K562 (cell line): Measurements from ENCODE around the gene MRPS15. TPM values are rescaled to one million over a fixed set of nuclear protein-coding genes. Genes with fewer than 3 reads are reported as not detected.

Experiments
- ATF7 ChIP-seq: fragments of 450-650 bp; IDR thresholded peaks from 2 replicates; pipeline ENCODE4 v1.7.1; 2014; ENCODE audit warnings: mild to moderate bottlenecking, moderate library complexity
- CREB3L1 ChIP-seq: fragments of 450-650 bp; IDR thresholded peaks from 2 replicates; pipeline ENCODE4 v1.6.1; 2014; ENCODE audit warnings: low read depth, mild to moderate bottlenecking, moderate library complexity, borderline replicate concordance
- ELF1 ChIP-seq: fragments of 200-800 bp; sonication (Bioruptor generic); IDR thresholded peaks from 2 replicates; pipeline ENCODE4 v1.6.1; 2016; ENCODE audit warnings: missing genetic modification characterization, missing compliant biosample characterization
- ERF ChIP-seq: fragments of 450-650 bp; formaldehyde crosslinking; IDR thresholded peaks from 2 replicates; pipeline ENCODE4 v1.4.0; 2020; ENCODE audit warnings: mild to moderate bottlenecking, mixed read lengths
- GABPB2 ChIP-seq: fragments of 250-450 bp; sonication (Bioruptor Pico); conservative IDR thresholded peaks from 2 replicates; pipeline ENCODE4 v1.5.1; 2021; ENCODE audit warnings: mild to moderate bottlenecking
- NR0B1 ChIP-seq: fragments of 450-650 bp; IDR thresholded peaks from one replicate; pipeline ENCODE4 v1.6.1; 2018; ENCODE audit warnings: mild to moderate bottlenecking, moderate library complexity; ENCODE audit not compliant: partially characterized antibody
- RBM25 ChIP-seq: fragments of 200-400 bp; formaldehyde crosslinking; IDR thresholded peaks from 2 replicates; pipeline ENCODE4 v1.6.1; 2018; ENCODE audit warnings: low read length, low read depth, moderate library complexity; ENCODE audit not compliant: severe bottlenecking
- SNIP1 ChIP-seq: fragments of 450-650 bp; IDR thresholded peaks from 2 replicates; pipeline ENCODE4 v1.7.1; 2017; ENCODE audit warnings: low read depth, mild to moderate bottlenecking
- THRAP3 ChIP-seq: fragments of 450-650 bp; IDR thresholded peaks from 2 replicates; pipeline ENCODE4 v1.6.1; 2016; ENCODE audit warnings: mild to moderate bottlenecking, inconsistent platforms, borderline replicate concordance
- ZMIZ1 ChIP-seq, 2 experiments: fragments of 150-350 bp in 1 of 2; IDR thresholded peaks; 2 replicates each; pipeline ENCODE4 v1.6.1; 2012 to 2016; ENCODE audit warnings: low read depth in 2 of 2, low read length in 2 of 2, mild to moderate bottlenecking in 1 of 2, moderate library complexity in 1 of 2
- ZNF431 ChIP-seq: sonication (generic); formaldehyde crosslinking; IDR thresholded peaks from 2 replicates; pipeline ENCODE4 v1.8.0; 2022; ENCODE audit warnings: mild to moderate bottlenecking, missing genetic modification reagents
- polyA plus RNA-seq, 8 experiments: library from polyadenylated mRNA; depleted of rRNA in 4 of 8; stranded (reverse) in 5 of 8; unstranded in 3 of 8; fragments of >200 nt; fragmentation: Nextera tagmentation in 2 of 8; fragmentation: Illumina TruSeq in 1 of 8; extraction: Ambion mirVana in 2 of 8; extraction: Trizol in 1 of 8; gene quantifications; 2 replicates each; pipeline versions ENCODE4 v1.2.1 to v1.2.3, GENCODE V29; 2011 to 2014; ENCODE audit warnings: inconsistent platforms in 1 of 8, missing spikeins in 1 of 8
- total RNA-seq, 7 experiments: library from RNA; depleted of rRNA in 6 of 7; stranded (reverse); fragments of >200 nt in 6 of 7; fragmentation: Illumina TruSeq in 2 of 7; extraction: Trizol in 2 of 7; gene quantifications; 2 replicates each; pipeline versions ENCODE4 v1.2.1 to v1.2.3, GENCODE V29; 2011 to 2021; ENCODE audit warnings: low replicate concordance in 1 of 7
- TF ChIP-seq, protein P1 (sequence below), 2 experiments: fragments of 450-650 bp; conservative IDR thresholded peaks; 2 replicates each; pipeline ENCODE4 v1.6.1; 2017; ENCODE audit warnings: mild to moderate bottlenecking in 2 of 2, moderate library complexity in 2 of 2
- TF ChIP-seq, protein P2 (sequence below): fragments of 450-650 bp; conservative IDR thresholded peaks from 2 replicates; pipeline ENCODE4 v1.6.1; 2016; ENCODE audit warnings: missing genetic modification characterization, low read depth, mild to moderate bottlenecking, missing compliant biosample characterization, moderate library complexity
- TF ChIP-seq, protein P3 (sequence below), 3 experiments: fragments of 200-800 bp in 1 of 3; sonication (Bioruptor generic) in 1 of 3; sonication (generic) in 1 of 3; formaldehyde crosslinking in 1 of 3; IDR thresholded peaks; 2 replicates each; pipeline versions ENCODE4 v1.6.1 to v1.8.0; 2016 to 2022; ENCODE audit warnings: mild to moderate bottlenecking in 2 of 3, missing compliant biosample characterization in 2 of 3, missing genetic modification characterization in 2 of 3, missing genetic modification reagents in 1 of 3

MRPS15 gene
- total and polyA plus RNA-seq, 9 of the 15 experiments (the other 6 are each of a cell fraction or from before 2014, with no cell fraction given) = 62.9 to 286 (median 149) TPM

GRCh38 chr1:36463803-36464604 is at the start of gene MRPS15 (continued):
- TF ChIP-seq GABPB2 (CRISPR knock-in tag) = peak; percentile 70; the same call in 1 of the 2 replicates
- peak; percentile 94 for TF ChIP-seq THRAP3
- TF ChIP-seq, protein P1, sequence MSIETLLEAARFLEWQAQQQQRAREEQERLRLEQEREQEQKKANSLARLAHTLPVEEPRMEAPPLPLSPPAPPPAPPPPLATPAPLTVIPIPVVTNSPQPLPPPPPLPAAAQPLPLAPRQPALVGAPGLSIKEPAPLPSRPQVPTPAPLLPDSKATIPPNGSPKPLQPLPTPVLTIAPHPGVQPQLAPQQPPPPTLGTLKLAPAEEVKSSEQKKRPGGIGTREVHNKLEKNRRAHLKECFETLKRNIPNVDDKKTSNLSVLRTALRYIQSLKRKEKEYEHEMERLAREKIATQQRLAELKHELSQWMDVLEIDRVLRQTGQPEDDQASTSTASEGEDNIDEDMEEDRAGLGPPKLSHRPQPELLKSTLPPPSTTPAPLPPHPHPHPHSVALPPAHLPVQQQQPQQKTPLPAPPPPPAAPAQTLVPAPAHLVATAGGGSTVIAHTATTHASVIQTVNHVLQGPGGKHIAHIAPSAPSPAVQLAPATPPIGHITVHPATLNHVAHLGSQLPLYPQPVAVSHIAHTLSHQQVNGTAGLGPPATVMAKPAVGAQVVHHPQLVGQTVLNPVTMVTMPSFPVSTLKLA (conservative IDR thresholded peaks at IDR 0.05) = peak; percentile 93 to 96
- peak; percentile 35 for TF ChIP-seq RBM25
- peak in 1 of 2 experiments; percentile 100; a peak in 2 of 4 replicates for TF ChIP-seq ZMIZ1 (IDR thresholded peaks at IDR 0.05; ENCODE audit: low read depth in 2 of 2, low read length in 2 of 2)
- peak; percentile 98 for TF ChIP-seq ATF7
- no peak for TF ChIP-seq SNIP1
- TF ChIP-seq ERF (CRISPR knock-in tag) = no peak
- peak; percentile 62; the same call in 1 of the 2 replicates for TF ChIP-seq CREB3L1
- TF ChIP-seq NR0B1 = no peak
- TF ChIP-seq ELF1 (tag) = no peak
- no peak for TF ChIP-seq ZNF431 (CRISPR knock-in tag)
- TF ChIP-seq, protein P2, sequence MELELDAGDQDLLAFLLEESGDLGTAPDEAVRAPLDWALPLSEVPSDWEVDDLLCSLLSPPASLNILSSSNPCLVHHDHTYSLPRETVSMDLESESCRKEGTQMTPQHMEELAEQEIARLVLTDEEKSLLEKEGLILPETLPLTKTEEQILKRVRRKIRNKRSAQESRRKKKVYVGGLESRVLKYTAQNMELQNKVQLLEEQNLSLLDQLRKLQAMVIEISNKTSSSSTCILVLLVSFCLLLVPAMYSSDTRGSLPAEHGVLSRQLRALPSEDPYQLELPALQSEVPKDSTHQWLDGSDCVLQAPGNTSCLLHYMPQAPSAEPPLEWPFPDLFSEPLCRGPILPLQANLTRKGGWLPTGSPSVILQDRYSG (tag) = peak; percentile 86
- TF ChIP-seq, protein P3, sequence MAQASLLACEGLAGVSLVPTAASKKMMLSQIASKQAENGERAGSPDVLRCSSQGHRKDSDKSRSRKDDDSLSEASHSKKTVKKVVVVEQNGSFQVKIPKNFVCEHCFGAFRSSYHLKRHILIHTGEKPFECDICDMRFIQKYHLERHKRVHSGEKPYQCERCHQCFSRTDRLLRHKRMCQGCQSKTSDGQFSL (CRISPR knock-in tag; IDR thresholded peaks at IDR 0.05) = 0 out of 2 replicates have a peak, but pooled peaks have one; percentile 24
- TF ChIP-seq, protein P3 (tag; IDR thresholded peaks at IDR 0.05) = no peak
